ENCODE measurements around the gene SNX19.
"Not testable (repeated sequence)": the region's sequence is repeated elsewhere in the genome, so short reads cannot be mapped to it uniquely, and the experiment has no call there.

SNX19 gene

GRCh38 chr11:130916238-130916855 lies at the start of gene SNX19:
Gene SNX19, minus strand, starts transcription at chr11:130916479. Its CDS starts 540 bp downstream, at chr11:130915939.
- peak; percentile 88 for DNase-seq (ENCODE audit: low spot score)

GRCh38 chr11:130964058-130964792 lies 47.9 kb upstream of the SNX19 start:
- no peak for DNase-seq (ENCODE audit: low spot score)

GRCh38 chr11:130947889-130948288 lies 31.6 kb upstream of the SNX19 start:
- DNase-seq (ENCODE audit: low spot score): no peak

- no peak for DNase-seq (ENCODE audit: low spot score)
Observed at GRCh38 chr11:130947481-130947880, 31.2 kb upstream of the SNX19 start.

GRCh38 chr11:130947058-130947457 lies 30.8 kb upstream of the SNX19 start:
- DNase-seq (ENCODE audit: low spot score): no peak

GRCh38 chr11:130945896-130946295 lies 29.6 kb upstream of the SNX19 start:
- no peak for DNase-seq (ENCODE audit: low spot score)

- no peak for DNase-seq (ENCODE audit: low spot score)
Observed at GRCh38 chr11:130940706-130941105, 24.4 kb upstream of the SNX19 start.

- no peak for DNase-seq (ENCODE audit: low spot score)
Observed at GRCh38 chr11:130937051-130937450, 20.8 kb upstream of the SNX19 start.

- DNase-seq (ENCODE audit: low spot score): no peak
Observed at GRCh38 chr11:130932086-130932712, 15.9 kb upstream of the SNX19 start.

GRCh38 chr11:130924750-130925149 lies 8.5 kb upstream of the SNX19 start:
- DNase-seq (ENCODE audit: low spot score): no peak

- not testable (repeated sequence) for DNase-seq (ENCODE audit: low spot score)
Observed at GRCh38 chr11:130920612-130921011, 4.3 kb upstream of the SNX19 start.

GRCh38 chr11:130918081-130918480 lies 1.8 kb upstream of the SNX19 start:
- DNase-seq (ENCODE audit: low spot score): no peak

GRCh38 chr11:130916910-130917309 lies 631 bp upstream of the SNX19 start:
- no peak for DNase-seq (ENCODE audit: low spot score)

- DNase-seq (ENCODE audit: low spot score): no peak
Observed at GRCh38 chr11:130915603-130916237, 559 bp downstream of the SNX19 start.

GRCh38 chr11:130913268-130913667 lies 3.0 kb downstream of the SNX19 start:
- DNase-seq (ENCODE audit: low spot score): no peak

- DNase-seq (ENCODE audit: low spot score): no peak
Observed at GRCh38 chr11:130912552-130912951, 3.7 kb downstream of the SNX19 start.

- no peak for DNase-seq (ENCODE audit: low spot score)
Observed at GRCh38 chr11:130911306-130911705, 5.0 kb downstream of the SNX19 start.

- DNase-seq (ENCODE audit: low spot score): no peak
Observed at GRCh38 chr11:130909650-130910049, 6.6 kb downstream of the SNX19 start.

GRCh38 chr11:130908770-130909625 lies 7.3 kb downstream of the SNX19 start:
- DNase-seq (ENCODE audit: low spot score): no peak

GRCh38 chr11:130908061-130908460 lies 8.2 kb downstream of the SNX19 start:
- DNase-seq (ENCODE audit: low spot score): no peak

- DNase-seq (ENCODE audit: low spot score): no peak
Observed at GRCh38 chr11:130907229-130907628, 9.1 kb downstream of the SNX19 start.

- no peak for DNase-seq (ENCODE audit: low spot score)
Observed at GRCh38 chr11:130906616-130907015, 9.7 kb downstream of the SNX19 start.

Data from hematopoietic multipotent progenitor cell treated with erythropoietin and hydrocortisone succinate and interleukin-3 and kit ligand, for 15 days (in vitro differentiated cells).